CD1c-positive myeloid dendritic cell (primary cell): ENCODE results near the gene MPND.

Experiments
- DNase-seq: peaks from one replicate; pipeline ENCODE4 v3.0.0-alpha.2; 2016; ENCODE audit errors: extremely low spot score

The MPND gene

DNA sequence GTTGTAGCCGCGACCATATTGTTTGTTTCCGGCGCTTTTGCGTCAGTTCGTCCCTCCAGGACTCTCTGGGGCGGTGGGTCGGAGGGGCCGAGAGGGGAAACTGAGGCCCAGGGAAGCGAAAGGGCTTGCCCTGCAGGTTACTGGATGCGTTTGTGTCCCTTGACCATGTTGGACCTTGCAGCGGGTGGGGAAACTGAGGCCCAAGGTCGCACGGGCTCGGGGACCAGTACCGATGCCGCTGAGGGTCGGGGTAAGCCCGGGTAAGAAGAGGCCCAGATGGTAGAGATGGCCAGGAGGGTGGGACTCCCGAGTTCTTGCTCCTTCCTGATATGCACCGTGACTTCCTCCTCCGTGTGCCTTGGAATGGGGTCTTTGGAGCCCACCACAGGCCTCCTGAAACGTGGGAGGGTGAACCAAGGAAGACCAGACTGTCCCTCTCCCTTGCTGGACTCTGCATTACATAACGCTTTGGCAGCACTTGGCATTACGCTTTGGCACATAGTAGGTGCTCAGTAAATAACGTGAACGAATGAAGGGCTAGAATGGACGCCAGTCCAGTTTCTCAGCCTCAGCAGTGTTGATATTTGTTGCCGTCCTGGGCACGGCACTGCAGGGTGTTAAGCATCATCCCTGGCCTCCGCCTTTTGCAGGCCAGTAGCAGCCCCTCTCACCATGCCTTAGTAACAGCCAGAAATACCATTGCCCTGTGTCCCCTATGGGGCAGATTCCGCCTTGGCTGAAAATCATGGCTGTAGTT is 59.8 kb downstream of the MPND start:
- no peak for DNase-seq

DNA sequence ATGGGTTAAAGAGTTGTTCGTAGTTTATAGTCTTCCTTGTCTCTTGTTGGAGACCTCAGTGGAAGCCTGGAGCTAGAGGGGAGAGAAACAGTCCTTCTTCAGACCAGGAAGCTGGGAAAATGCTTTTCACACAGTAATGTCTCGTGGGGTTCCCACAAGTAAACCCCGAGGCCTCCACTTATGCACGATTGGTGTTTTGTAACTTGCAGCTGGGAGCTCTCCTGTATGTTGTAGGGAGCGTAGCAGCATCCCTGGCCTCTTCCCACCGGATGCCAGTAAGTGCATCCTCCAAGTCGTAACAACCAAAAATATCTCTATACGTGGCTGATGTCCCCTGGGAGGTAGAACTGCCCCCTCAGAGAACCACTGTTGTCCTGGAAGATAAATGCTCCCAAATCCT is 62.6 kb downstream of the MPND start:
- no peak for DNase-seq

- no peak for DNase-seq
These were observed 63.3 kb downstream of the MPND start for GRCh38 chr19:4406626-4407025.

GRCh38 chr19:4409123-4409933 is 66.0 kb downstream of the MPND start:
- DNase-seq = no peak
